Activated effector memory CD4-positive, alpha-beta T cell treated with Interleukin-2 at 50 U/mL for 16 hours (primary cell): ENCODE data around the gene MAP3K4.

Experiments
- DNase-seq: peaks from one replicate; pipeline ENCODE4 v3.0.0-alpha.2; 2020

The MAP3K4 gene

DNA sequence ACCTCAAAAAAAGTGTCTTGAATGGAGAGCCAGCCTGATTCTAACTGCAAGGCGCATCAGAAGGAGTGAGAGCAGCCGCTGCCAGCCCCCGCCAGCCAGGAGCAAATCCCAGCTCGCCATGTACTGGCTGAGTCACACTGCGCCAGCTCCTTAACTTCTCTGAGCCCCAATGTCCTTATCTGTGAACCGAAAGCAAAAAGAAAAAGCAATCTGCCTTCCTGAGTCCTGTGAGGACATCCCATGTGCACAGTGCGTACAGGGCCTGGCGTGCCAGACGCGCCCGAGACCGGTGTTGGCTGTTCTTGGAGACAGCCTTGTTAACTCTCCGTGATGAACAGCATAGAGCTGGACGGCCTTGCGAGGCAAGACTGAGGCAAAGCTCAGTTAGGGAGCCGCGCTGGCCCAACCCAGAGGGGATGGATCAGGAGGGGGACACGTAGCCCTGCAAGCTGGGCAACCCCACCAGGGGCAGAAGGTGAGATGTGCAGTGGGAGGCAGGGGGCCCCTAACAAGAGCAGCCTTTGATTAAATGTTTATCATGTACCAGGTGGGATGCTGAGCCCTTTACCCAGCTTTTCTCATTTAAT is 159.6 kb downstream of the MAP3K4 start:
- no peak for DNase-seq

DNA sequence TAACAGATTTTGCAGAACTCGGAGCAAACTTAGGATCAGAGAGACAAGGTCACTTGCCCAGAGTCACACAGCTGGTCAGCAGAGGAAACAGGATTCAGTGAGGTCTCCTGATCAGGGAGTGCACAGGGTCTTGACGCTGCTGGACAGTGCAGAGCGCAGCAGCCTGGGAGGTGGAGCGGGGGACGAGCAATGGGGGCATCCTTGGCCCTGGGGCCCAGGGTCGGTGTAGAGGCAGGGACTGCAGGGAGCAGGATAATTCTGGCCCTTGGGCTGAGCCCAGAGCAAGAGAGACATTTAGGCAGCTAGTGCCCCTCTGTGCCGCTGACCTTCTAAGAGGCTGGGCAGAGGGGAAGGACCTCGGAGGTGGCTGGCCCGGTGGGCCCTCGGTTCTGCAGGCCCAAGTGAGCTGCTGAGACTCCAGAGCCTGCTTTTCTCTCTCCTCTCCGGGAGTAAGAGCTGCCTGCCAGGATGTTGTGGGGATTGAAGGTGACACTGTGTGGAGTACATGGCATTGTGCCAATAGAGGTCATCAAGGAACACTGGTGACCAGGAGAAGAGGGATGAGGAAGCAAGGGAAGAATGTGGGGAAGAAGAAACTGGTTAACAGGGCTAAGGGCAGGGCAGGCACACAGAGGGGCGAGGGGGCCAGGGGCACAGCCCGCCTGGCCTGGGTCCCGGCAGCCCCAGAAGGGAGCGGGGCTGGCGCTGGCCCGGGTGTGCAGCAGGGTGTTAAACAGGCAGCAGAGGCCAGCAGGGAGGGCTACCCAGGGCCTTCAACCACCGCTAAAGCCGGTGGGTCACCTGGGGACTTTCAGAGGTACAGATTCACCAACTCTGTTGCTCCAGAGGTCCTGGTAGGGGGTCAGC is 160.3 kb downstream of the MAP3K4 start:
- DNase-seq: no peak

DNA sequence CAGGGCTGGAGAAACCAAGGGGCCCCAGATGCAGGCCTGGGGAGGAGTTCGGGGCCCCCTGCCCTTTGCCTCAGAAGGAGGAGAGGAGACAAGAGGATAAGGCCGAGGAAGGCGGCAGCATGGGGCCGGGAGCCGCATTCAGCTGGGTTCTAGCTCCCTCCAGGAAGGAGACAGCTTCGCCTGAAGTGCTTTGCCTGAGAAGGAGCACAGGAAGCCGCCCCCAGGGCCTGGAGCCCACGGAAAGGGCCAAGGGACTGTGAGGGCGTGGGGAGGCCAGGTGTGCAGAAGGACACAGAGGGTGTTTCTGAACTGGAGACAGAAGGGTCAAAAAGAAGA is 160.9 kb downstream of the MAP3K4 start:
- no peak for DNase-seq

DNA sequence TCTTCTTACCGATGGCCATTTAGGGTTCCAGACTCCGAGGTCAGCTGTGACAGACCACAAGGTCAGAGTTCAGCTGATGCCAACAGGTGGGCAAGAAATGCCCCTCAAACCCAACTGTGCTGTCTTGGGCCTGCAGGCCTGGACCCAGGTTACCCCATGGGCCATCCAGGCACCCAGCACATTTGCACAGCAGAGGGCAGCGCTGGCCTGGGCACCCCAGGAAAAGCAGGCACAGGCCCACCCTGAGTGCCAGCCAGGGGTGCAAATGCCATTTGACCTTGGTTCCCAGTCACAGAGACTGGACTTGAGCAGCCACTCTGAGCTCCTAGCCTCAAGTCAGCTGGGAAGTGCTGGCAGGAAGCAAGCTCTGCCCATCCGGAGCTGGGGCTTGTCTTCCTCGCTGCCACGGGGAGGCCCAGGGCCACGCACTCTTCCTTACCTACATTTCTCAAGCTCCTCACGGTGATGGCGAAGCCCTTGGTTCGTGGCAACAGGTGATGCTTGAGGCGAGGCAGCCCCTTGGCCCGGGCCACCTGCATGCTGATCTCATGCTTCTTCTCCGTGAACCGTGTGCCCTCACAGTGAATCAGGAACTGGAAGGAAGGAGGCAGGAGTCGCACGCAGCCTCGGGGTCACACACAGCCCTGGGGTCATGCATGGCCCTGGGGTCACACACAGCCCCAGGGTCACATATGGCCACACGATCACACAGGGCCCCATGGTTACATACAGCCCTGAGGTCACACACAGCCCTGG is 161.5 kb downstream of the MAP3K4 start:
- DNase-seq: no peak

DNA sequence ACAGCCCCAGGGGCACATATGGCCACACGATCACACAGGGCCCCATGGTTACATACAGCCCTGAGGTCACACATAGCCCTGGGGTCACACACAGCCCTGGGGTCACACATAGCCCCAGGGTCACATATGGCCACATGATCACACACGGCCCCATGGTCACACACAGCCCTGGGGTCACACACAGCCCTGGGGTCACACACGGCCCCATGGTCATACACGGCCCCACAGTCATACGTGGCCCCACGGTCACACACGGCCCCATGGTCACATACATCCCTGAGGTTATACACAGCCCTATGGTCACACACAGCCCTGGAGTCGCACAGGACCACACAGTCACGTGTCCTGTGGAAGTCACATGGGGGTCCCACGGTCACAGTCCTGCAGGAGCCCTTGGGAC is 162.2 kb downstream of the MAP3K4 start:
- no peak for DNase-seq

DNA sequence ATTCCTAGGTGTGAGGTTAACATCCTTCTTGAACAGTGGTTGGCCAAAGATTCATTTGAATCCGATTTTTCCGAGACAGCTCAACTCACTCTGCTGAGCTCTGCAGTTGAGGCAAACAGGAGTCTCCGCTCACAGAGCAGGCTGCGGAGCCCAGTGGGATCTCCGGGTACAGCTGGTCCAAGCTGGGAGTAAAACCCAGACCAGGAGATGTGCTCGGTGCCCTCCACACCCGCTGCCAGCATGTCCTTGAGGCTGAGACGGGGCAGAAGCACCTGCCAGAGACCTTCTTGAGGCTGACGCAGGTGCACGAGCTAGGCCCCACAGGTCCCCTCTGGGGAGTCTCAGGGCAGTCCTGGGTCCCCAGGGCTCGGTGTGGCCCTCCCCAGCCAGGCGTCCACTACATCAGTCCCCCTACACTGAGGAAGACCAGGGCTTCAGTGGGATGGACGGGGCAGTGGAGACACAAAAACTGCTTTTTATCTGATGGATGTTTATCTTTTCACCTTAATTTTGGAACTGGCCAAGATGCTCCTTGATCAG is 163.3 kb downstream of the MAP3K4 start:
- DNase-seq: no peak

DNA sequence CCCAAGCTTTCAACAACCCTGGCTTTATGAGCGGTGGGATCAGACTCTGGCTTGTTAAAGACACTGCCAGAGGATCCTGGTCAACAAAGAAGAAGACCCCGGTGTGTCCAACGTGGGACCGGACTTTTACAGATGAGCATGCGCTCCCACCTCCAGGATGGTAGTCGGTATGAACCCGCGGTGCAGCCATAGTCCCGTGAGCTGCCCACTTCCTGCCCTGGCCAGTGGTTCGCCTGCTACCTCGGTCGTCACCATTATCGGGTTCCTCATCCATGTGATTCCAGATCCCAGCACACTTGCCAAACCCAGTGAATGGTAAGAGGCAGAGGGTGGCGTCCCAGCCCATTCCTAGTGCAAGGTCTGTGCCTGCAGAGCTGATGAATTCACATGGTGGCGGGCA is 169.6 kb downstream of the MAP3K4 start:
- DNase-seq: no peak

DNA sequence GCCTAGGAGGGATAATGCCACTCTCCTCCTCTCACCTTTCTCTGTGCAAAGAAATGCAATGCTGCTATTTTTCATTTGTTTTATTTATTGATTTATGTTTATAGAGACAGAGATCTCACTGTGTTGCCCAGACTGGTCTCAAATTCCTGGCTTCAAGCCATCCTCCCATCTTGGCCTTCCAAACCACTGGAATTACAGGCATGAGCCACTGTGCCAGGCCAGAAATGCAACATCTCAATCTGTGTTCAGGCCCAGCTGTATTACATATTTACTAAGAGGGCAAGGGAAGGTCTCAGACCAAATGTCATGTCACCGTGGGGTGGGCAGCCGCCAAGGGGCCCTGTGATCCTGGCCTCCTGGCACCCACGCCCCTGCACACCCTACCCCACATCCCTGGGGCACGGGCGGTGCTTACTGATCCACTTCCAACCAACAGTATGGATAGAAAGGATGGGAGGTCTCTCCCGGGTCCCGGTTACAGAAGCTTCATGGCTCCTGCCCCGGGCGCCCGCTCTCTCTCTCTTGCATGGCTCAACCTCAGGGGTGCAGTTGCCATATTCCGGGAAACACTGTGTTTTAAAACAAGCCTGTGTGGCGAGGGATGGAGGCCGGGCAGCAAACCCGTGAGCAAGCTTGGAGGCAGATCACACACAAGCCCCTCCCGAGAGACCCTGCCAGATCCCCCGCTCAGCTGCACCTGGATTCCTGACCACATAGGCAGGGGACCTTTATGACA is 170.5 kb downstream of the MAP3K4 start:
- no peak for DNase-seq

DNA sequence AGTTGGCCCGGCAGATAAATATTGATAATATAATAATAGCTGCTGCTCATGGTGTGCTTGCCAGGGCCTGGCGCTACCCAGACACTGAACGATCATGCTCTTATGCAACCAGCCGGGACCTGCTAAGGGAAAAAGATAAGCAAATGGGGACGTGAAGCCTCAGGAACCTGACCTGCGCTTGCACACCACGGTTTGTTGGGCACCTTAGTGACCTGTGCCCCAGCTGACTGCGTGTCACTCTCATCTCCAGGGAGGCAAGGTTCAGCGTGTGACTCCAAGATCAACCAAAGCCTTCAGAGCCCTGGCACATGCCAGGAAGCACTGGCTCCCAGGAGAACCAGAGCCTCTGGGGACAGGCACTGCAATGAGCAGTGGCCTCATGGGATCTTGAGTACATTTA is 171.2 kb downstream of the MAP3K4 start:
- DNase-seq: no peak

DNA sequence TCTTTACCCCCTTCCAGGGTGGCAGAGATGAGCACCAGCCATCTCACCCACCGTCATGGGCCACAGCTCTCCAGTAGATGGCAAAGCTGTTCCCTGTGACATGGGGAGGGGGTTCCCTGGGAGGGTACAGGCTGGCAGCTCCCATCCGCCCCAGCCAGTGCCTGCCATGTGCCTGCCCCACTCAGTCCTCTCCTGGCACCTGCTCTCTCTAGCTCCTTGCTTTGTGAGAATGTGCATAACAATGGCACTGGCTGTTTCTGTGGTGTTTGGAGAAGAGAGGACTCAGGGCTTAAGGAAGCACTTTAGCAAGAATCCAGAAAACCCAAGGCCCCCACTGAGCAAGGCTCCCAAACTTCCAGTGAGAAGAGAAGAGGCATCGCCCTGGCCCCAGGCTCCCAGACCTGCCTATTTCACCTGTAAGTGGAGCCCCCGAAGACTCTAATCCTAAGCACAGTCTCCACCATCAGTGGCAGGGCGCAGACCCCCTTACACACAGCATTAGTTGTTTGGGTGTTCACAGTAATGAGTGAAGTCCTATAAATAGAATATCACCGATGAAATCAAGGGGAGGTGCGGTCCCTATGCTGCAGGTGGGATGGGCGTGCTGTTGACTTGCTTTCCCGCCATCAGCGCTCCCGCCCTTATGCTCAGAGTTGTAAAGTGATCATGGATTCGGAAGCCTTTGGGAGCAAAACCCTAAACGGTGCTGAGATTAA is 172.1 kb downstream of the MAP3K4 start:
- no peak for DNase-seq

DNA sequence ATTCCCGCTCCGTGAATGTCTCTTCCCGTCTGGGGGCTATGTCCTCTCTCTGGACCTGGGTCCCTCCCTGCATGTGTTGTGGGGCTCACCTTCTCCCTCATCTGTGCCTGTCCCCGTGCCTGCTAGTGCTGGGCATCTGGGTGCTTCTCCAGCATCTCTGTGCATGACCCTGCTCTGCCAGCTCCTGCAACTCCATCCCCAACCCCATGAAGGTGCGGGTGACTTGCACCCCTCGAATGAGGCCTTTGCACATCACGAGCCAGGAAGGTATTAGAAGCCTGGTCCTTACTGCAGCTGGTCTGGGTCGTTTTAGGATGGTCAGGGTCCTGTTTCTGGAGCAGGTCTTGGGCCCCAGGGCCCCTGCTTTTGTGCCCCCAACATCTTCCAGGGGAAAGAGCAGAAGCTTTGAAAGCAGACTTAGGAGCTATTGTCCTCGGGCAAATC is 172.6 kb downstream of the MAP3K4 start:
- DNase-seq: no peak

DNA sequence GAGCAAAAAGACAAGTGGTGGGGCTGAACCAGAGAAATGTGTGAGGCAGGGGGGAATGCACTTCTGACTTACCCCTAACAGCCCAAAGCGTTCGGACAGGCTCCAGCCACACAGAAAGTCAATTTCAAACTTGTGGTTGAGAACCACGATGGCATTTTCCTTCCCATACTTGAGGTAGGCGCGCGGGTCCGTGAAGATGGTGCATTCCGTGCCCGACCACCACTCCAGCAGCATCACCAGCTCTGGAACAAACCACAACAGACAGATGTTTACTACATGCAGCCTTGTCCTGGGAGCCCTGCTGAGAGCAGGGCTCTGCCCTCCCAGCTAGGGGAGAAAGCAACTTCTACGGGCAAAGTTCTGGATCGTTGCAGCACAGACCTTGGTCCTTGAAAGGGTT is 174.6 kb downstream of the MAP3K4 start:
- DNase-seq: no peak

DNA sequence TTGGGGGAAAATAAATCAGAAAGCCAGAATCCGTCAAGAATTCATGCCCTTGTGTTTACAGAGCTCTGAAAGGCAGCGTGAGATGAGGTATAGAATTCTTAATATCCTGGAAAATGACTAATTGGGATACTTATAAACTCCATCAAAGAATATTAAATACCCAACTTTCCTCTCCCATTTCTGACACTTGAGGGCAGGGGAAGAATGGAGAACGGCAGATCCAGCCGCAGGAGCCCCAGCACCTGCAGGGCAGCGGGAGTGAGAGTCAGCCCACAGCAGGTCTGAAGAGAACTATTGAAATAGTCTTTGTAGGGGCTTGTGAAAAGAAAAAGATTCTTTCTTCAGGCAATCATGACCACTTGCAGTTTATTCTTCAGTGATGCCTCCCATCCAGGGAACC is 175.1 kb downstream of the MAP3K4 start:
- DNase-seq: no peak
